Neuronal stem cell (in vitro differentiated cells): ENCODE data around the gene GNRH2. TPM values are rescaled to one million over a fixed set of nuclear protein-coding genes. Genes with fewer than 3 reads are reported as not detected.

ENCODE experiments used
- DNase-seq: peaks from one replicate; pipeline ENCODE4 v3.0.0-alpha.2; 2013; ENCODE audit warnings: low spot score
- H2AFZ ChIP-seq: one replicate; pipeline ENCODE4 v1.6.1; 2013; ENCODE audit warnings: mild to moderate bottlenecking, low read length, inconsistent platforms
- H2AK5ac ChIP-seq: 2 replicates; pipeline ENCODE4 v1.6.1; 2013; ENCODE audit warnings: low read depth, mild to moderate bottlenecking, inconsistent platforms, low read length, moderate library complexity, mixed read lengths
- H2BK120ac ChIP-seq: 2 replicates; pipeline ENCODE4 v1.6.1; 2013; ENCODE audit warnings: low read depth, mild to moderate bottlenecking, inconsistent platforms, low read length, moderate library complexity, mixed read lengths
- H2BK12ac ChIP-seq: one replicate; pipeline ENCODE4 v1.6.1; 2013; ENCODE audit warnings: low read length, inconsistent platforms
- H2BK15ac ChIP-seq: 2 replicates; pipeline ENCODE4 v1.6.1; 2013; ENCODE audit warnings: mild to moderate bottlenecking, low read length, inconsistent platforms, mixed read lengths
- H2BK5ac ChIP-seq: one replicate; pipeline ENCODE4 v1.6.1; 2013; ENCODE audit warnings: inconsistent platforms, mild to moderate bottlenecking, low read length, moderate library complexity
- H3K14ac ChIP-seq: one replicate; pipeline ENCODE4 v1.6.1; 2013; ENCODE audit warnings: low read length, inconsistent platforms
- H3K18ac ChIP-seq: 2 replicates; pipeline ENCODE4 v1.6.1; 2013; ENCODE audit warnings: low read length, inconsistent platforms
- H3K23ac ChIP-seq: 2 replicates; pipeline ENCODE4 v1.6.1; 2013; ENCODE audit warnings: low read depth, mild to moderate bottlenecking, mixed read lengths, low read length, inconsistent platforms; ENCODE audit not compliant: poor library complexity
- H3K27ac ChIP-seq: replicated peaks from 3 replicates; pipeline ENCODE4 v1.5.1; 2013; ENCODE audit warnings: low read length, inconsistent platforms
- H3K27me3 ChIP-seq, 3 experiments: 2 replicates each; pipeline ENCODE4 v1.6.1; 2013; ENCODE audit warnings: low read length in 3 of 3, mild to moderate bottlenecking in 2 of 3, inconsistent platforms in 1 of 3, low read depth in 1 of 3, mixed read lengths in 1 of 3, moderate library complexity in 1 of 3; ENCODE audit not compliant: control insufficient read depth in 3 of 3, insufficient read depth in 3 of 3
- H3K36me3 ChIP-seq, 2 donors: replicated peaks in 1 of 2; 2 replicates each; pipeline ENCODE4 v1.6.1; 2013; ENCODE audit warnings: low read length in 2 of 2; ENCODE audit not compliant: control insufficient read depth in 2 of 2, insufficient read depth in 2 of 2
- H3K4ac ChIP-seq: 2 replicates; pipeline ENCODE4 v1.6.1; 2013; ENCODE audit warnings: inconsistent platforms, mild to moderate bottlenecking, low read length, moderate library complexity
- H3K4me1 ChIP-seq, 2 donors: 1 replicate in 1 of 2; 2 replicates in 1 of 2; pipeline ENCODE4 v1.6.1; 2013; ENCODE audit warnings: low read length in 2 of 2, low read depth in 1 of 2; ENCODE audit not compliant: control insufficient read depth in 2 of 2, insufficient read depth in 1 of 2
- H3K4me2 ChIP-seq: one replicate; pipeline ENCODE4 v1.6.1; 2013; ENCODE audit warnings: mild to moderate bottlenecking, low read length, inconsistent platforms; ENCODE audit not compliant: insufficient read depth, poor library complexity, severe bottlenecking
- H3K4me3 ChIP-seq, 2 donors: 2 replicates each; pipeline ENCODE4 v1.5.1; 2013; ENCODE audit warnings: low read length in 2 of 2, mild to moderate bottlenecking in 2 of 2, inconsistent platforms in 1 of 2, moderate library complexity in 1 of 2
- H3K79me1 ChIP-seq: one replicate; pipeline ENCODE4 v1.6.1; 2013; ENCODE audit warnings: low read depth, mild to moderate bottlenecking, inconsistent platforms, low read length, moderate library complexity
- H3K9ac ChIP-seq: one replicate; pipeline ENCODE4 v1.6.1; 2013; ENCODE audit warnings: mild to moderate bottlenecking, low read depth, low read length, inconsistent platforms; ENCODE audit not compliant: poor library complexity
- H3K9me3 ChIP-seq, 2 donors: replicated peaks in 1 of 2; 2 replicates each; pipeline versions ENCODE3 to v1.6.1; 2013; ENCODE audit warnings: low read length in 2 of 2, mild to moderate bottlenecking in 2 of 2, inconsistent platforms in 1 of 2, low read depth in 1 of 2, mixed read lengths in 1 of 2, moderate library complexity in 1 of 2; ENCODE audit not compliant: control insufficient read depth in 2 of 2, insufficient read depth in 1 of 2
- H4K8ac ChIP-seq: one replicate; pipeline ENCODE4 v1.6.1; 2013; ENCODE audit warnings: low read depth, mild to moderate bottlenecking, inconsistent platforms, low read length, moderate library complexity
- H4K91ac ChIP-seq: one replicate; pipeline ENCODE4 v1.6.1; 2013; ENCODE audit warnings: low read length, low read depth, mild to moderate bottlenecking, inconsistent platforms; ENCODE audit not compliant: poor library complexity
- WGBS, 2 donors: extraction: QIAGEN DNeasy Blood & Tissue Kit; methylation state at CpG; one replicate each; pipeline ENCODE4 v1.1.7; 2013; ENCODE audit warnings: missing lambda C conversion rate in 2 of 2, mixed read lengths in 1 of 2; ENCODE audit not compliant: insufficient read length in 2 of 2, insufficient replicate concordance in 1 of 2; ENCODE audit errors: extremely low coverage in 2 of 2; 5-methylcytosine and 5-hydroxymethylcytosine counted together
- polyA plus RNA-seq, 2 experiments: library from polyadenylated mRNA; stranded (reverse); fragments of 200-250 nt; gene quantifications; one replicate each; pipeline ENCODE4 v1.2.3, GENCODE V29; 2013

Gene GNRH2
- not detected for polyA plus RNA-seq (2013, experiment 1 of 2)
- polyA plus RNA-seq (2013, experiment 2 of 2) = not detected

- Histone ChIP-seq H3K27me3 (no peaks in the 10 kb centered on the region), H3K9me3 (no peaks in the 10 kb centered on the region), H3K4ac (peak within 1 kb of the TSS; percentile 55), H3K79me1 (peaks cover 3% of the 10 kb centered on the region), H2BK5ac (no peak within 1 kb of the TSS), H3K23ac (peak within 1 kb of the TSS; percentile 57), H4K91ac (no peak within 1 kb of the TSS), H4K8ac (no peak within 1 kb of the TSS), H3K4me2 (no peak within 1 kb of the TSS), H2BK120ac (no peak within 1 kb of the TSS), H2BK15ac (peak within 1 kb of the TSS; percentile 92), H3K9ac (no peak within 1 kb of the TSS), H3K36me3 (peaks cover 20 to 50% of the 10 kb centered on the region in 2 donors), H3K18ac (peak within 1 kb of the TSS; percentile 53), H2AFZ (no peak within 1 kb of the TSS), H2AK5ac (peak within 1 kb of the TSS; percentile 88), H3K27ac (no peak within 1 kb of the TSS), H2BK12ac (no peak within 1 kb of the TSS), H3K4me1 (peaks cover 6 to 9% of the 10 kb centered on the region in 2 donors), H3K14ac (no peak within 1 kb of the TSS), H3K4me3 (no peak within 1 kb of the TSS)
- WGBS, 2 donors = no CpG with 5 or more reads among the region's 3 CpGs
- DNase-seq = no peak
These were observed at the start of gene GNRH2 for GRCh38 chr20:3043322-3043721. Gene GNRH2, plus strand, starts transcription at chr20:3043622. Its CDS starts 793 bp downstream, at chr20:3044415.

GRCh38 chr20:2995796-2996195, 47.6 kb upstream of the GNRH2 start:
- DNase-seq = no peak
- Histone ChIP-seq H3K4me2 (no peak overlapping the region), H3K9ac (no peak overlapping the region), H2BK5ac (no peak overlapping the region), H3K23ac (no peak overlapping the region), H3K4me1 (no peaks in the 10 kb centered on the region), H2AFZ (no peak overlapping the region), H3K14ac (no peak overlapping the region), H2AK5ac (no peak overlapping the region), H4K8ac (no peak overlapping the region), H3K79me1 (no peaks in the 10 kb centered on the region), H3K36me3 (peaks cover 15 to 88% of the 10 kb centered on the region in 2 donors), H3K18ac (no peak overlapping the region), H2BK12ac (no peak overlapping the region), H3K9me3 (no peaks in the 10 kb centered on the region), H3K4ac (no peak overlapping the region), H2BK120ac (no peak overlapping the region), H3K27ac (no peak overlapping the region), H4K91ac (no peak overlapping the region), H3K4me3 (no peak overlapping the region), H3K27me3 (no peaks in the 10 kb centered on the region), H2BK15ac (no peak overlapping the region)
- no CpG with 5 or more reads among the region's 2 CpGs for WGBS, 2 donors

GRCh38 chr20:2998728-2999127, 44.7 kb upstream of the GNRH2 start:
- no peak overlapping the region for H3K9ac ChIP-seq
- DNase-seq = no peak
- H3K79me1 ChIP-seq = no peaks in the 10 kb centered on the region
- H3K27ac ChIP-seq = no peak overlapping the region
- no peak overlapping the region for H2BK15ac ChIP-seq
- no peak overlapping the region for H4K8ac ChIP-seq
- peaks cover 5 to 72% of the 10 kb centered on the region in 2 donors for H3K36me3 ChIP-seq
- H3K9me3 ChIP-seq = no peaks in the 10 kb centered on the region
- no peak overlapping the region for H4K91ac ChIP-seq
- no peak overlapping the region for H3K4me3 ChIP-seq
- no peak overlapping the region for H2BK12ac ChIP-seq
- H3K4me2 ChIP-seq = no peak overlapping the region
- H3K4ac ChIP-seq = no peak overlapping the region
- no peak overlapping the region for H2BK5ac ChIP-seq
- no peak overlapping the region for H3K18ac ChIP-seq
- H3K14ac ChIP-seq = no peak overlapping the region
- no peak overlapping the region for H3K23ac ChIP-seq
- H2BK120ac ChIP-seq = no peak overlapping the region
- H3K27me3 ChIP-seq = no peaks in the 10 kb centered on the region
- H3K4me1 ChIP-seq = no peaks in the 10 kb centered on the region
- H2AFZ ChIP-seq = no peak overlapping the region
- no peak overlapping the region for H2AK5ac ChIP-seq

- no peak overlapping the region for H3K18ac ChIP-seq
- no peak overlapping the region for H2AFZ ChIP-seq
- H3K27me3 ChIP-seq = no peaks in the 10 kb centered on the region
- no peak overlapping the region for H3K9ac ChIP-seq
- no peak overlapping the region for H3K23ac ChIP-seq
- H3K14ac ChIP-seq = no peak overlapping the region
- H2AK5ac ChIP-seq = no peak overlapping the region
- peak; percentile 30 for DNase-seq
- no peak overlapping the region for H3K4me2 ChIP-seq
- no peak overlapping the region for H4K91ac ChIP-seq
- no peaks in the 10 kb centered on the region for H3K9me3 ChIP-seq
- H3K4me3 ChIP-seq = no peak overlapping the region
- H2BK120ac ChIP-seq = no peak overlapping the region
- no peak overlapping the region for H2BK5ac ChIP-seq
- no peak overlapping the region for H4K8ac ChIP-seq
- H3K79me1 ChIP-seq = no peaks in the 10 kb centered on the region
- no CpG with 5 or more reads among the region's 7 CpGs for WGBS, 2 donors
- peaks cover 6 to 73% of the 10 kb centered on the region in 2 donors for H3K36me3 ChIP-seq
- H2BK12ac ChIP-seq = no peak overlapping the region
- H3K4ac ChIP-seq = no peak overlapping the region
- H3K4me1 ChIP-seq = no peaks in the 10 kb centered on the region
- H2BK15ac ChIP-seq = no peak overlapping the region
- no peak overlapping the region for H3K27ac ChIP-seq
These were observed 42.4 kb upstream of the GNRH2 start for GRCh38 chr20:3000852-3001523.
